ENCODE measurements around the gene TANK.

Gene TANK

DNA sequence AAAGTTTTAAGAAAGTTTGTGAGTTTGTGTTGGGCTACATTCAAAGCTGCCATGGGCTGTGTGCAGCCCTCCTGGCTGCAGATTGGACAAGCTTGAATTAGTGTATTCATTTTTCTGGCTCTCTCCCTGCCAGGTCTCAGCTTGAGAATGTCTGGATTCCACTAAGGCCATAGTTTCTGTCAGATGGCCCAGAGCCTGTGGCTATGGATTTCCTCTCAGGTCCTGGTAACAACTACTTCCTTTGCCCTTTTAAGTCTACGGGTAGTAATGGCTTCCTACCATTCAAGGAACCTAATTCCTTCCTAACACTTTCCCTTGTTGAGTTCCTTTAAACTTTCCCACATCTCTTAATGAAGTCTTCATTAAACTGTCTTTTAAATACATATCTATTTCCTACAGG is 123.7 kb downstream of the TANK start:
- Histone ChIP-seq H3K4me2 (ENCODE audit: low read length, poor library complexity, severe bottlenecking) (no peak overlapping the region), H3K27me3 (ENCODE audit: control insufficient read depth in 1 of 2, insufficient read depth in 1 of 2, low read length in 2 of 2) (peaks cover 0 to 2% of the 10 kb centered on the region in 2 experiments), H3K36me3 (ENCODE audit: control insufficient read depth in 1 of 2, insufficient read depth in 2 of 2, low read depth in 1 of 2, low read length in 2 of 2) (no peaks in the 10 kb centered on the region), H2AFZ (ENCODE audit: low read depth, low read length) (no peak overlapping the region), H2BK15ac (ENCODE audit: low read depth, poor library complexity, severe bottlenecking) (no peak overlapping the region), H3K79me1 (replicated peaks; ENCODE audit: low read length, poor library complexity, severe bottlenecking) (no peaks in the 10 kb centered on the region), H4K8ac (ENCODE audit: low read length) (no peak overlapping the region), H2BK12ac (ENCODE audit: low read length in 2 of 2) (no peak overlapping the region), H3K27ac (ENCODE audit: low read length, poor library complexity, severe bottlenecking) (no peak overlapping the region), H3K4ac (ENCODE audit: low read depth in 1 of 2, low read length in 2 of 2) (no peak overlapping the region), H2BK5ac (ENCODE audit: low read depth, low read length, poor library complexity, severe bottlenecking) (no peak overlapping the region), H4K91ac (ENCODE audit: low read length) (no peak overlapping the region), H3K23ac (ENCODE audit: low read length in 2 of 2) (no peak overlapping the region), H3K14ac (ENCODE audit: low read length in 2 of 2) (no peak overlapping the region), H3K18ac (ENCODE audit: low read depth in 1 of 2, low read length in 2 of 2) (no peak overlapping the region), H2BK120ac (ENCODE audit: low read depth, low read length) (no peak overlapping the region), H3K9me3 (ENCODE audit: control insufficient read depth, low read length) (no peaks in the 10 kb centered on the region), H3K4me1 (ENCODE audit: control insufficient read depth, insufficient read depth, low read depth, low read length) (peaks cover 3% of the 10 kb centered on the region), H3K9ac (ENCODE audit: low read length) (no peak overlapping the region), H2AK5ac (ENCODE audit: low read length, severe bottlenecking) (no peak overlapping the region), H3K4me3 (ENCODE audit: insufficient read depth in 1 of 2, low read depth in 1 of 2, low read length in 2 of 2) (no peak overlapping the region)
- no peak for DNase-seq
- 77% methylated on average over 1 of the region's 1 CpG for WGBS

Data from mesenchymal stem cell (in vitro differentiated cells and primary cell).